ENCODE measurements around the gene CHD6. TPM values are rescaled to one million over a fixed set of nuclear protein-coding genes. Genes with fewer than 3 reads are reported as not detected.

CHD6 gene
- total RNA-seq, 1 donor from 2014 or later = 114 TPM

DNA sequence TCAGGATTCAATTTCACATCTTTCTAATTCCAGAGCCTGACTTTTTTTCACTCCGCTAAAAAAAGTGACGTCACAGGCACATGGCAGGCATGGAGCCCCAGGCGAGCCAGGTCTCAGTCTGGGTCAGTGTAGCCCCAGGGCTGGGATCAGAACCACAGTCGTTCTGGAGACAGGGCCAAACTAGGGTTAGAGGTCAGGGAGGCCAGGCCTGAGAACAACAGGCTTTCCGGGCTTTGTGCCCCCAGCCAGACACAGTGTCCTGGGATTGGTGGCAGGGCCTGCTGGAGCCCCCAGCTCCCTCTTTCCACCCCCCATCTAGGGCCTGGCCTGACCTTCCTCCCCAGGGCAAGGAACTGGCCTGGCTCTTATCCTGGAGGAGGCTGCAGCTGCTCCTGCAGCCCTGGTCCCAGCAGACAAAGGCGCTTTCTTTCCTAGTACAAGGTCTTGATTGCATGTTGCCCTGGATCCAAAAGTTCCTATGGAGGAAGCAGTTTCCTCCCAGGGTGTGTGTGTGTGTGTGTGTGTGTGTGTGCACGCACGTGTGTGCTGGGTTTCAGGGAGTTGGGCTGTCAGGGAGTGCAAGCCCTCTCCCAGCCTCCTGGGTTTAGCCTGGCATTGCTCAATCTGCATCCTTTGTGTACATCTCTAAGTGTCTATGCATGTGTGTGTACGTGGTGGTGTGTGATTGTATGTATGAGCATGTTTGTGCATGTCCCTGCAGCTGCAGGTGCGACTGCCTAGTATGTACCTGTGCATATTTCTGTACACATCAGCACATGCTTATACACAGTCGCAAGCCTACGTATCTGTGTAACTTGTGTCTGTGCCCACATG, 225.1 kb downstream of the CHD6 start:
- Mint-ChIP-seq H3K36me3 (ENCODE audit: insufficient read depth) (no peaks in the 10 kb centered on the region), H3K4me3 (ENCODE audit: low read depth) (no peak overlapping the region), H3K4me1 (ENCODE audit: low read depth) (no peaks in the 10 kb centered on the region), H3K9me3 (ENCODE audit: low read depth) (no peaks in the 10 kb centered on the region), H3K27ac (peak overlapping the region; percentile 56), H3K27me3 (peaks cover 3% of the 10 kb centered on the region)
- no peak for DNase-seq (ENCODE audit: low spot score, unreplicated experiment)
- TF ChIP-seq, protein P1, sequence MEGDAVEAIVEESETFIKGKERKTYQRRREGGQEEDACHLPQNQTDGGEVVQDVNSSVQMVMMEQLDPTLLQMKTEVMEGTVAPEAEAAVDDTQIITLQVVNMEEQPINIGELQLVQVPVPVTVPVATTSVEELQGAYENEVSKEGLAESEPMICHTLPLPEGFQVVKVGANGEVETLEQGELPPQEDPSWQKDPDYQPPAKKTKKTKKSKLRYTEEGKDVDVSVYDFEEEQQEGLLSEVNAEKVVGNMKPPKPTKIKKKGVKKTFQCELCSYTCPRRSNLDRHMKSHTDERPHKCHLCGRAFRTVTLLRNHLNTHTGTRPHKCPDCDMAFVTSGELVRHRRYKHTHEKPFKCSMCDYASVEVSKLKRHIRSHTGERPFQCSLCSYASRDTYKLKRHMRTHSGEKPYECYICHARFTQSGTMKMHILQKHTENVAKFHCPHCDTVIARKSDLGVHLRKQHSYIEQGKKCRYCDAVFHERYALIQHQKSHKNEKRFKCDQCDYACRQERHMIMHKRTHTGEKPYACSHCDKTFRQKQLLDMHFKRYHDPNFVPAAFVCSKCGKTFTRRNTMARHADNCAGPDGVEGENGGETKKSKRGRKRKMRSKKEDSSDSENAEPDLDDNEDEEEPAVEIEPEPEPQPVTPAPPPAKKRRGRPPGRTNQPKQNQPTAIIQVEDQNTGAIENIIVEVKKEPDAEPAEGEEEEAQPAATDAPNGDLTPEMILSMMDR (IDR thresholded peaks at IDR 0.05; ENCODE audit: unreplicated experiment) = no peak

DNA sequence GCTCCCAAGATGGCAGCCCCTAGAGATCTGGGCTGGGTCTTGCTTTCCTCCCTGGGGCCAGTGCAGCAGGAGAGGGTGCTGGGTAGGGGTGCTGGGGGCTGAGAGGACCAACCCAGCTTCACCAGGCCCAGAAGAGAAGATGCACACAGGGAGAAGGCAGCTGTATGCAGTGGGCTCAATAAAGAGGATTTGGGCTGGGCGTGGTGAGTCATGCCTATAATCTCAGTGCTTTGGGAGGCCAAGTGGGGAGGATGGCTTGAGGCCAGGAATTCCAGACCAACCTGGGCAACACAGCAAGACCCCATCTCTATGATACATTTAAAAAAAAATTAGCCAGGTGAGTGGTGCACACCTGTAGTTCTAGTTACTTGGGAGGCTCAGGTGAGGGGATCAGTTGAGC, 225.9 kb downstream of the CHD6 start:
- H3K9me3 Mint-ChIP-seq (ENCODE audit: low read depth) = no peaks in the 10 kb centered on the region
- H3K4me3 Mint-ChIP-seq (ENCODE audit: low read depth) = no peak overlapping the region
- no peak overlapping the region for H3K27ac Mint-ChIP-seq
- H3K27me3 Mint-ChIP-seq = peaks cover 6% of the 10 kb centered on the region
- no peaks in the 10 kb centered on the region for H3K36me3 Mint-ChIP-seq (ENCODE audit: insufficient read depth)
- DNase-seq (ENCODE audit: low spot score, unreplicated experiment) = no peak
- TF ChIP-seq, protein P1 (IDR thresholded peaks at IDR 0.05; ENCODE audit: unreplicated experiment) = no peak
- H3K4me1 Mint-ChIP-seq (ENCODE audit: low read depth) = peaks cover 3% of the 10 kb centered on the region

- Mint-ChIP-seq H3K27me3 (peaks cover 6% of the 10 kb centered on the region), H3K36me3 (ENCODE audit: insufficient read depth) (no peaks in the 10 kb centered on the region), H3K27ac (no peak overlapping the region), H3K9me3 (ENCODE audit: low read depth) (no peaks in the 10 kb centered on the region), H3K4me3 (ENCODE audit: low read depth) (no peak overlapping the region), H3K4me1 (ENCODE audit: low read depth) (peaks cover 3% of the 10 kb centered on the region)
- TF ChIP-seq, protein P1 (IDR thresholded peaks at IDR 0.05; ENCODE audit: unreplicated experiment) = no peak
- no peak for DNase-seq (ENCODE audit: low spot score, unreplicated experiment)
Observed at GRCh38 chr20:41391587-41392001, 226.6 kb downstream of the CHD6 start.

GRCh38 chr20:41390889-41391288, 227.3 kb downstream of the CHD6 start:
- Mint-ChIP-seq H3K9me3 (ENCODE audit: low read depth) (no peaks in the 10 kb centered on the region), H3K36me3 (ENCODE audit: insufficient read depth) (no peaks in the 10 kb centered on the region), H3K27ac (no peak overlapping the region), H3K4me1 (ENCODE audit: low read depth) (peaks cover 3% of the 10 kb centered on the region), H3K27me3 (peaks cover 6% of the 10 kb centered on the region), H3K4me3 (ENCODE audit: low read depth) (no peak overlapping the region)
- DNase-seq (ENCODE audit: low spot score, unreplicated experiment) = no peak
- TF ChIP-seq, protein P1 (IDR thresholded peaks at IDR 0.05; ENCODE audit: unreplicated experiment) = no peak

DNA sequence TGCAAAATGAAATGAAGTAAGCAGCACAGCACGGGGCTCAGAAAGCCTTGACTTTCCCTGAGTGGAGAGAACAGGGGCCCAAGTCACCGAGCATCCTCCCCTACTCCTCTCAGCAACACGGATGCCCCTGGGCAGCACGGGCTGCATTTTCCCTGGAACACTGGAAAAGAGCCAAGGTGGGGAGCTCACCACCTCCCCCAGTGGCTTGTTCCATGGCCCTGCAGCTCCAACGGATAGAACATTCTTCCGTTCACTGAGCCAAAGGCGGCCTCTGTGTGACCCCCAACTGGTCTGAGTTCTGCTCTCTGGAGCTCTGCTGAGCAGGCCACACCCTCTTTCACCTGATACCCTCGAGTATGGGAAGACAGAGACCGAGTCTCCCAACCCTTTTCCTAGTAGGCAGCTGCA, 230.7 kb downstream of the CHD6 start:
- H3K27me3 Mint-ChIP-seq = peaks cover 11% of the 10 kb centered on the region

More for the DNA sequence above, 230.7 kb downstream of the CHD6 start:
- Mint-ChIP-seq H3K4me3 (ENCODE audit: low read depth) (no peak overlapping the region), H3K36me3 (ENCODE audit: insufficient read depth) (no peaks in the 10 kb centered on the region), H3K4me1 (ENCODE audit: low read depth) (peaks cover 3% of the 10 kb centered on the region), H3K9me3 (ENCODE audit: low read depth) (no peaks in the 10 kb centered on the region), H3K27ac (no peak overlapping the region)
- TF ChIP-seq, protein P1 (IDR thresholded peaks at IDR 0.05; ENCODE audit: unreplicated experiment) = no peak
- DNase-seq (ENCODE audit: low spot score, unreplicated experiment) = no peak
